OCI-LY3 (cell line): ENCODE measurements around the gene PIN1.

Source experiments
- H2AFZ ChIP-seq: fragments of 200-600, 300-600 bp; shearing (Covaris generic); 2 replicates; pipeline ENCODE4 v1.6.0; 2014; ENCODE audit warnings: antibody characterized with exemption, low read depth, low read length
- H3K27ac ChIP-seq: fragments of 200-600, 300-600 bp; sonication (generic); 2 replicates; pipeline ENCODE4 v1.5.1; 2014; ENCODE audit warnings: mild to moderate bottlenecking, low read length, moderate library complexity, mixed read lengths
- H3K27me3 ChIP-seq: fragments of 200-600, 300-600 bp; sonication (generic); 2 replicates; pipeline ENCODE4 v1.6.1; 2014; ENCODE audit warnings: low read depth, low read length, mixed read lengths
- H3K36me3 ChIP-seq: fragments of 200-600, 300-600 bp; sonication (generic); replicated peaks from 2 replicates; pipeline ENCODE3; 2014; ENCODE audit warnings: low read depth, low read length, mixed read lengths
- H3K4me1 ChIP-seq: fragments of 300-600, 200-600 bp; sonication (generic); 2 replicates; pipeline ENCODE4 v1.6.1; 2014; ENCODE audit warnings: low read length, mixed read lengths
- H3K4me2 ChIP-seq: fragments of 200-600, 300-600 bp; sonication (generic); 2 replicates; pipeline ENCODE4 v1.6.1; 2014; ENCODE audit warnings: low read length, mixed read lengths
- H3K4me3 ChIP-seq: fragments of 300-600, 200-600 bp; sonication (generic); 2 replicates; pipeline ENCODE4 v1.5.1; 2014; ENCODE audit warnings: antibody characterized with exemption, mild to moderate bottlenecking, low read length, moderate library complexity
- H3K79me2 ChIP-seq: fragments of 300-600, 200-600 bp; shearing (Covaris generic); 2 replicates; pipeline ENCODE4 v1.6.1; 2014; ENCODE audit warnings: mild to moderate bottlenecking, low read length, mixed read lengths
- H3K9ac ChIP-seq: fragments of 300-600, 200-600 bp; shearing (Covaris generic); 2 replicates; pipeline ENCODE4 v1.6.0; 2014; ENCODE audit warnings: mild to moderate bottlenecking, low read length, moderate library complexity
- H3K9me3 ChIP-seq: fragments of 200-600, 300-600 bp; shearing (Covaris generic); 2 replicates; pipeline ENCODE4 v1.6.1; 2014; ENCODE audit warnings: low read length, mixed read lengths; ENCODE audit not compliant: insufficient read depth
- H4K20me1 ChIP-seq: fragments of 200-600, 300-600 bp; sonication (generic); 2 replicates; pipeline ENCODE4 v1.6.1; 2016; ENCODE audit warnings: low read length, mixed read lengths; ENCODE audit not compliant: insufficient read depth
- EZH2phosphoT487 ChIP-seq: fragments of 200-600 bp; shearing (Covaris generic); IDR thresholded peaks from 2 replicates; pipeline ENCODE4 v1.6.1; 2018; ENCODE audit warnings: antibody characterized with exemption, mixed run types, low read depth
- TF ChIP-seq, protein P1 (sequence below): fragments of 200-600, 300-600 bp; sonication (generic); IDR thresholded peaks from 2 replicates; pipeline ENCODE4 v1.5.1; 2014; ENCODE audit warnings: antibody characterized with exemption, low read length, low read depth

PIN1 gene

DNA sequence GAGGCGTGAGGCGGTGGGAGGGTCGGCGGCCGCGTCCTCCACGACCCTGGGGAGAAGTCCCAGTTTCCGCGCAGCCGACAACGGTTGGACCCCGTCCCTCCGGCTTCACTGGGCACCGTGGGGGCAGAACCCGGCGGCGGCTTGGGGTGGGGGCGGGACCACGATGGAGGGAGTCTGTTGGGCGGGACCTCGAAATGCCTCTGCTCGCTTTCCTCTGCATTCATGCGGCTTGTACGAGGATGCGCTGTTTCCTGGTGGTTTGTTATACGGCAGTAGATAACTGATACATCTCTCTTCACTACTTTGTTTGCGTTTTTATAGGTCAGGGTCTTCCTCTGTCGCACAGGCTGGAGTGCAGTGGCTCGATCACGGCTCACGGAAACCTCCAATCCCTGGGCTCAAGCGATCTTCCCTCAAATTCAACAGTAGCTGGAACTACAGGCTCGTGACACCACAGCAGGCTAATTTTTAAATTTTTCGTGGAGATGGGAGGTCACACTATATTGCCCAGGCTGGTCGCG lies 42.0 kb upstream of the PIN1 start:
- no peaks in the 10 kb centered on the region for H3K79me2 ChIP-seq
- H2AFZ ChIP-seq: peak overlapping the region; percentile 90
- TF ChIP-seq, protein P1, sequence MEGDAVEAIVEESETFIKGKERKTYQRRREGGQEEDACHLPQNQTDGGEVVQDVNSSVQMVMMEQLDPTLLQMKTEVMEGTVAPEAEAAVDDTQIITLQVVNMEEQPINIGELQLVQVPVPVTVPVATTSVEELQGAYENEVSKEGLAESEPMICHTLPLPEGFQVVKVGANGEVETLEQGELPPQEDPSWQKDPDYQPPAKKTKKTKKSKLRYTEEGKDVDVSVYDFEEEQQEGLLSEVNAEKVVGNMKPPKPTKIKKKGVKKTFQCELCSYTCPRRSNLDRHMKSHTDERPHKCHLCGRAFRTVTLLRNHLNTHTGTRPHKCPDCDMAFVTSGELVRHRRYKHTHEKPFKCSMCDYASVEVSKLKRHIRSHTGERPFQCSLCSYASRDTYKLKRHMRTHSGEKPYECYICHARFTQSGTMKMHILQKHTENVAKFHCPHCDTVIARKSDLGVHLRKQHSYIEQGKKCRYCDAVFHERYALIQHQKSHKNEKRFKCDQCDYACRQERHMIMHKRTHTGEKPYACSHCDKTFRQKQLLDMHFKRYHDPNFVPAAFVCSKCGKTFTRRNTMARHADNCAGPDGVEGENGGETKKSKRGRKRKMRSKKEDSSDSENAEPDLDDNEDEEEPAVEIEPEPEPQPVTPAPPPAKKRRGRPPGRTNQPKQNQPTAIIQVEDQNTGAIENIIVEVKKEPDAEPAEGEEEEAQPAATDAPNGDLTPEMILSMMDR: no peak
- no peak for TF ChIP-seq EZH2phosphoT487
- no peak overlapping the region for H3K27ac ChIP-seq
- H3K4me1 ChIP-seq: peaks cover 4% of the 10 kb centered on the region; the same call in 1 of the 2 replicates
- H3K27me3 ChIP-seq: no peaks in the 10 kb centered on the region
- H3K9me3 ChIP-seq: no peaks in the 10 kb centered on the region
- H3K4me3 ChIP-seq: peak overlapping the region; percentile 91
- H4K20me1 ChIP-seq: no peaks in the 10 kb centered on the region
- no peaks in the 10 kb centered on the region for H3K36me3 ChIP-seq
- H3K9ac ChIP-seq: peak overlapping the region; percentile 59
- H3K4me2 ChIP-seq: peak overlapping the region; percentile 73

DNA sequence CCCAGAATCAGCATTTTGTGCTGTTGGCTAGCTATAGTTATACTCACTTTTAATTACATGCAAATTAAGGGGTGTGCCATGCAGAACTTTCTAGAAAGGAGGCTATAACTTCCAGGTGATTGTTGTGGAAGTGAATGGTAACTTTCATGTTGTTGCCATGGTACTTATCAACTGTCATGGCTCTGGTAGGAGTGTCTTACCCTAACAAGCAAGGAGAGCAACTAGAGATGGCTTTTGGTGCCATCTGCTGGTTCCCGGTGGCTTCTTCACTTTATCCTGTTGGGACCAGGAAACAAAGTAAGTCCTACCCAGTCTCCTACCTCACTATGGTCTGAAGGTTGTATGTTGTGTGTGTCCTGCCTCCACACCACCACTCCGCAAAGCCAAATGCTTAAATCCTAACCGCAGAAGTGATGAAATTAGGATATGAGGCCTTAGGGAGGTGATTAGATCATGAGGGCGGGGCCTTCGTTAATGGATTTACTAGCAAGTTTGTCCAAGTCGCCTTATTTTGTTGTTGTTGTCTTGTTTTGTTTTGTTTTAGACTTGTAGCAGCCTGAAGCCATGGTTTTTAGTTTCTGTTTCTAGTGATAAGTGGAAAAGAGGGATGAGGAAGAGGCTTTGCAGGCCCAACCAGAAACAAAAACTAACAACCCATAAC lies 38.9 kb upstream of the PIN1 start:
- H3K4me1 ChIP-seq: 0 out of 2 replicates have a peak, but pooled peaks cover 4% of the 10 kb centered on the region
- H3K79me2 ChIP-seq: no peaks in the 10 kb centered on the region
- TF ChIP-seq, protein P1: peak; percentile 91
- TF ChIP-seq EZH2phosphoT487: no peak
- H3K9me3 ChIP-seq: no peaks in the 10 kb centered on the region
- no peaks in the 10 kb centered on the region for H3K36me3 ChIP-seq
- no peaks in the 10 kb centered on the region for H3K27me3 ChIP-seq
- H3K4me3 ChIP-seq: no peak overlapping the region
- H3K27ac ChIP-seq: no peak overlapping the region
- H4K20me1 ChIP-seq: no peaks in the 10 kb centered on the region; the same call in 1 of the 2 replicates
- no peak overlapping the region for H3K4me2 ChIP-seq
- peak overlapping the region; percentile 83 for H2AFZ ChIP-seq
- no peak overlapping the region for H3K9ac ChIP-seq

DNA sequence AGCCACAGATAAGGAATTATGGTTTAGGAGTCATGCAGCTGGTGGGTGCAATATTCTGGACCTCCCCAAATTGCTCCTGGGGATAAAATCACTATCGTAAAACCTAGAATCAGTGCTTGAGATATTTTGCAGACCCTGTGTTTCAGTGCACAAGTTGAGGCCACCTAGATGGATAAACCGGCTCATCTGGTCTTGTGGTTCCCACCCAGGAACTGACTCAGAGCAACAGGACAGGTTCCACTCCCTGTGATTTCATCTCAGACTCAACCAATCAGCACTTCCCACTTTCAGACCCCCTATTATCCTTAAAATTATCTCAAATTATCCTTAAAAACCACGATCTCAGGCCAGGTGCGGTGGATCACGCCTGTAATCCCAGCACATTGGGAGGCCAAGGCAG lies 37.2 kb upstream of the PIN1 start:
- no peak overlapping the region for H3K4me2 ChIP-seq
- H3K27me3 ChIP-seq: no peaks in the 10 kb centered on the region
- no peaks in the 10 kb centered on the region for H3K9me3 ChIP-seq
- no peak overlapping the region for H3K9ac ChIP-seq
- H3K4me1 ChIP-seq: 0 out of 2 replicates have a peak, but pooled peaks cover 4% of the 10 kb centered on the region
- TF ChIP-seq, protein P1: no peak
- TF ChIP-seq EZH2phosphoT487: no peak
- no peak overlapping the region for H3K27ac ChIP-seq
- H3K79me2 ChIP-seq: no peaks in the 10 kb centered on the region
- H4K20me1 ChIP-seq: no peaks in the 10 kb centered on the region; the same call in 1 of the 2 replicates
- no peak overlapping the region for H3K4me3 ChIP-seq
- H2AFZ ChIP-seq: no peak overlapping the region
- H3K36me3 ChIP-seq: no peaks in the 10 kb centered on the region

DNA sequence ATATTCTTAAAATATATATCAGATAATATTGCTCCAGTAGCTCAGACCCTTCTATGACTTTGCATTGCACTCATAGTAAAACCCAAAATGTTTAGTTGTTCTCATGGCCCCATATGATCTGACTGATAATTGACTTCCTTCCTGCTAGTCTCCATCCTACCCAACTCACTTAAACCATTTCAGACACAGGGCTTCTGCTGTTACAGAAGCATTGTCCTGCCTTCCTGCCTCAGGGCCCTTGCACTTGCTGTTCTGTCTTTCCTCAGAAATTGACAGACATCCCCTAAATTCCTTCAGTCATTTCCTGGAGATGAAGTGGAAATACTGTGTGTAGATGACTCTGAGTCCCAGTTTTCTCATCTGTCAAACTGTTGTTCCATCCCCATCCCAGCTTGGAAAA lies 36.0 kb upstream of the PIN1 start:
- no peak overlapping the region for H3K27ac ChIP-seq

More for the DNA sequence above, 36.0 kb upstream of the PIN1 start:
- Histone ChIP-seq H3K4me2 (no peak overlapping the region), H3K79me2 (no peaks in the 10 kb centered on the region), H3K4me3 (no peak overlapping the region), H2AFZ (no peak overlapping the region), H3K27me3 (no peaks in the 10 kb centered on the region), H3K36me3 (no peaks in the 10 kb centered on the region), H3K9ac (no peak overlapping the region), H4K20me1 (no peaks in the 10 kb centered on the region; the same call in 1 of the 2 replicates), H3K4me1 (0 out of 2 replicates have a peak, but pooled peaks cover 4% of the 10 kb centered on the region), H3K9me3 (no peaks in the 10 kb centered on the region)
- no peak for TF ChIP-seq EZH2phosphoT487
- TF ChIP-seq, protein P1: no peak
